ENCODE results near the gene MFSD2A.
"Not testable (repeated sequence)": the region's sequence is repeated elsewhere in the genome, so short reads cannot be mapped to it uniquely, and the experiment has no call there.

The MFSD2A gene

DNA sequence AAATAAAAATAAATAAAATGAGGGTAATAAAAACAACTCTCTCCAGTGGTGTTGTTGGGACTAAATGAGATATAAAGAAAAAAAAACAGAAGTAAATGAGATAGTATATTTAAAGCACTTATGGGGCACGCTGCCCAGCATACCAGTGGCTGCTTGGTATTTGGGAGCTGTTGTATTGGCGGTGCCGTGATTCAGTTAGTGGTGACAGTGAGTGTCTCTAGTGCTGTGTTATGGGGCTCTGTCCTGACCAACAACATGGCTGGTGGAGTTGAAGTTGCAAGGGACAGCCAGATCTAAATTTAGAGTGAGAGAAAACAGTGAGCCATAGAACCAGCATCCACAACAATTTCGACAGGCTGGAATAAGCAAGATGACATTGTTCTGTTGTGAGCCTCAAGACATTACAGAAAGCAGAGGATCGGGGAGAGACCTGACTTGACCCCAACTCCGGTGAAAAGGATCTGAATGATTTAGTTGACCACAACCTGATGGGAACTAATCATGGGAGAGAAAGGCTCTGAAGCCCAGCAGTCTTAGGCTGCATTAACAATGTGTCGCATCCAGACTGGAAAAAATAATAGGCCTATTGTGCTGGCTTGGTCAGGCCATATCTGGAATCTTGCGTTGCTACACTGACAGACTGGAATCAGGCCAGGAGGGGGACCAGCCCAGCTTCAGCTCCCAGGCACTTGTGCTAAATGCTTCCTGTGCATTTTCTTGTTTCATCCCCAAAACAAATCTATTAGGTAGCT is 2.4 kb upstream of the MFSD2A start:
- TF ChIP-seq POLR2AphosphoS5 (IDR thresholded peaks at IDR 0.05; ENCODE audit: low read depth, low read length) (no peak), SPI1 (IDR thresholded peaks at IDR 0.05; ENCODE audit: low read depth, low read length) (no peak), POU2F2 (IDR thresholded peaks at IDR 0.05; ENCODE audit: low read depth, low read length) (no peak), PAX5 (IDR thresholded peaks at IDR 0.05; ENCODE audit: insufficient read depth, low read length, severe bottlenecking) (no peak), TAF1 (IDR thresholded peaks at IDR 0.05; ENCODE audit: low read depth, low read length) (no peak), POLR2A (IDR thresholded peaks at IDR 0.05; ENCODE audit: low read depth, low read length) (no peak)
- DNase-seq (ENCODE audit: insufficient read length, low spot score) (no peak), FAIRE-seq (no peak)

DNA sequence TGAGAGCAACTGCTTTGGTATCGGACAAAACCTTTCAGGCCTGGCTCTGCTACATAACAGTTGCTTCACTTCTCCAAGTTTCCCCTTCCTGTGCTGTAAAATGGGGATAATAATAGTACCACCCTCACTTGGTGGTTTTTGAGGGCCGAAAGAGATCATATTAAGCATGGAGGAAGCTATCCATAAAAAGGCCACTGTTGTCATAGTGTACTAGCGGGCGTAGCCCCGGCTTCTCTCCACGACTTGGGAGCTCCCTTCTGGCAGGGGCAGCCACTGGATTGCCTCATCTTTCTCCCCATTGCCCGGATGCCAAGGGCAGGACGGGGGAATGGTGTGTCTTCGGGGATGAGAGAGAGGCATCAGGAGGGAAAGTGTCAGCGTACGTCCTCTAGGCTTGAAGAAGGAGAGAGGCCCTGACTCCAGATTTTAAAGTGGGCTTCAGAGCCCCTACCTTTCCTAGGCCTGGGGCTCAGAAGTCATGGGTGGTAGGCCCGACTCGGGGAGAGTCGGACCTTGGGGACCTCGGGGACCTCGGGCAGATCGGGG is 548 bp upstream of the MFSD2A start:
- DNase-seq (ENCODE audit: insufficient read length, low spot score) (no peak), FAIRE-seq (no peak)
- TF ChIP-seq PAX5 (IDR thresholded peaks at IDR 0.05; ENCODE audit: insufficient read depth, low read length, severe bottlenecking) (no peak), POU2F2 (IDR thresholded peaks at IDR 0.05; ENCODE audit: low read depth, low read length) (no peak), POLR2A (IDR thresholded peaks at IDR 0.05; ENCODE audit: low read depth, low read length) (no peak), SPI1 (IDR thresholded peaks at IDR 0.05; ENCODE audit: low read depth, low read length) (no peak)

DNA sequence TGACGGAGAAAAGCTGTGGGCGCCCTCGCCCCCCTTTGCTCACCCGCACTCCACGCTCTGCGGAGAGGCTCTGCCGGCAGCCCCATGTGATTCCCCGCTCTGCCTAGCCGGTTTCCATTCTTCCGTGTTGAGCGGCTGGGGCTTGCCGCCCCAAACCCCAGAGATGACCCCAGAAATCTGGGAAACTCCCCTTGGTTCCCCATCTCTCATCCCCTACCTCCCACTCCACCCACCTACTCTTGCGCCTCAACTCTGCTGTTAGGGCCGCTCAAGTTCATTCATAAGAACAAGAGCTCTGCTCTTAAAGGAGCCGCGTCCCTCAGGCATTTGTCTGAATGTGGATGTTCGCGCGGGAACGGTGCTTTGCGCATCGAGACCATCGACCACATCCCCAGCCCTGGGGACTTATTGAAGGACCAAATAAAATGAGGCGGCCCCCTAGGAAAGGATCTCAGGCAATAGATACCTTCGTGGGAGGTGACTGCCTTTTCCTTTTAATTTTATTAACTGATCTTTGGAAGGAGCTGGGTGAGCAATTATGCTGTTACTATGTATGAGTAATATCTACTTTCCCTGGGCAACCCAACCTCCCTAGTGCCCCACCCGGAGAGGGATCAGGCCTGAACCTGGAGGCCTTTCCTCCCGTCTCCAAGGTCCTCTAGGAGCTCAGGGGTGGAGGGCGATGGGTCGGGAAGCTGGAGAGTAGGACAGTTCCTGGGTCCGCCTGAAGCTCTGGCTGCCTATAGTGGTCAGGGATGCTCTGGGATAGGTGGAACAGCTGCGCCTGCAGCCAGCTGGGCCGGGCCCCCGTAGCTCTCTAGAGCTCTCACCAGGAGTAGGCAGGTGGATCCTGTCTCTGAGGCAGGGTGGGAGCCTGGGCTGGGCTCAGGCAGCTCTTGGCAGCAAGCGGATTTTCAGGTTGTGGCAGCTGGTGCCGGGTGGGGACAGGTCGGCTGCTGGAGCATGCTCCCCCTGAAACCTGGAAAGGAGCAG is 898 bp downstream of the MFSD2A start:
- TF ChIP-seq PAX5 (IDR thresholded peaks at IDR 0.05; ENCODE audit: insufficient read depth, low read length, severe bottlenecking), result no peak
- TF ChIP-seq SPI1 (IDR thresholded peaks at IDR 0.05; ENCODE audit: low read depth, low read length), result no peak
- no peak; the same call in 1 of the 2 replicates for TF ChIP-seq POLR2A (IDR thresholded peaks at IDR 0.05; ENCODE audit: low read depth, low read length)
- DNase-seq (ENCODE audit: insufficient read length, low spot score), result peak; percentile 61
- peak; percentile 90 for FAIRE-seq

DNA sequence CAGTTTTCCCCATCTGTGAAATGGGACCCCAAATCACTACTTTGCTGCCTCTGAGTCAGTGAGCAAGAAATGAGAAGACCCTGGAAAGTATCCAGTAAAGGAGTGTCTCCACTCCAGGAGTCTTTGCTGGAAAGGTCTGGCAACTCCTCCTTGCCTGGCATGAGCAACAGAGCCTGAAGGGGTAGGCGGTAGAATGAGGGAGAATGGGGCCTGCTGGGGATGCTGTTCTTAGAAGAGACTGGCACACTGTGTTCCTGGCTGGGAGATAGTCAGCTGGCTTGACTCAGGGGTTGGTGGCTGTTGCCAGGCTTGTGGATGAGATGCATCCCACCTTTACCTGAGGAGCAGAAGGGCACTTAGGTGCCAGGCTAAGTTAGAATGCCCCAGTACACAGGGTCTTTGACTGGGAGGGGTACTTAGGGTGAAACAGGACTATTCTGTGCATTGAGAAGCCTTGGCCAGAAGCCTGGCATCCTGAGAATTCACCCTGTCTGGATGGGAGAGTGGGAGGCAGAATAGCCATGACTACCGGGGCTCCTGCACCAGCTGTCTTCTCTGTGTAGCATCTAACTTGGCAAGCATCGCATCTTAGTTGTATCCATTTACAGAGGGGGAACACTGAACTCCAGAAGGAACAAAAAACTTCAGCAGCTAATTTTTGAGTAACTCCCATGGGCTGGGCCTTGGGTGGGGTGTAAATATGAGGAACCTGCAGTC is 2.5 kb downstream of the MFSD2A start:
- FAIRE-seq (no peak), DNase-seq (ENCODE audit: insufficient read length, low spot score) (no peak)
- TF ChIP-seq POLR2AphosphoS5 (IDR thresholded peaks at IDR 0.05; ENCODE audit: low read depth, low read length), result no peak
- TF ChIP-seq POU2F2 (IDR thresholded peaks at IDR 0.05; ENCODE audit: low read depth, low read length), result no peak
- TF ChIP-seq PAX5 (IDR thresholded peaks at IDR 0.05; ENCODE audit: insufficient read depth, low read length, severe bottlenecking), result no peak
- no peak for TF ChIP-seq SPI1 (IDR thresholded peaks at IDR 0.05; ENCODE audit: low read depth, low read length)

DNA sequence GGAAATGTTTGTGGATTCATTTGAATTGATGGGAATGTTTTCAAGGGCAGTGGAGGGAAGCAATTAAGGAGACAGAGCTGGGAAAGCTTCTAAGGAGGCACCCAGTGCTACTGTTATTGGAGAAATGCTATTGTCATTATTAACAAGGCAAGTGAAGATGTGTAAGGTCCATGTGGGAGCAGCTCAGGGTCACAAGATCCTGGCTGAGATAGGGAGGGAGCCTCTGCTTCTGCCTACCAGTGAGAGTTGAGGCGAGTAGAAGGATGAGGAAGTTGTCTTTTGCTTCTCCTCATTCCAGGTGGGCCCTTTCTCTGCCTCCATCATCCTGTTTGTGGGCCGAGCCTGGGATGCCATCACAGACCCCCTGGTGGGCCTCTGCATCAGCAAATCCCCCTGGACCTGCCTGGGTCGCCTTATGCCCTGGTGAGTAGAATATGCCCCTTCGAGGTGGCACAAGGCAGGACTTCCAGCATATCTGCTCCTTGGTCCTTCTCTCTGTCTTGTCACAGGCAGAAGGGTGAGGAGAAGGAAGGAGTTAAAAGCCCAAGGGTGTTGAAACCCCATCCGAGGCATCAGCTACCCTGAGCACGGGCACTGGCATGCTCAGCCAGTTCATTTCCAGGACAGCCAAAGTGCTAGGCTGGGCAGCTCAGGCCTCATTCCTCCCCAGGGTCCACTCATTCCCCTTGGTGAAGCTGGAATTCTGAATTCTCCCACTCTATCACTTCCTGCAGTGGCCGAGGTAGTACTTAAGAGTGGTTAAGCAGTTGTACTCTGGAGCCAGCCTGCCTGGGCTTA is 3.7 kb downstream of the MFSD2A start:
- FAIRE-seq (no peak), DNase-seq (ENCODE audit: insufficient read length, low spot score) (no peak)
- TF ChIP-seq POU2F2 (IDR thresholded peaks at IDR 0.05; ENCODE audit: low read depth, low read length), result no peak
- TF ChIP-seq POLR2A (IDR thresholded peaks at IDR 0.05; ENCODE audit: low read depth, low read length), result no peak
- no peak for TF ChIP-seq SPI1 (IDR thresholded peaks at IDR 0.05; ENCODE audit: low read depth, low read length)
- no peak for TF ChIP-seq PAX5 (IDR thresholded peaks at IDR 0.05; ENCODE audit: insufficient read depth, low read length, severe bottlenecking)
- no peak for TF ChIP-seq TAF1 (IDR thresholded peaks at IDR 0.05; ENCODE audit: low read depth, low read length)
- no peak for TF ChIP-seq POLR2AphosphoS5 (IDR thresholded peaks at IDR 0.05; ENCODE audit: low read depth, low read length)

DNA sequence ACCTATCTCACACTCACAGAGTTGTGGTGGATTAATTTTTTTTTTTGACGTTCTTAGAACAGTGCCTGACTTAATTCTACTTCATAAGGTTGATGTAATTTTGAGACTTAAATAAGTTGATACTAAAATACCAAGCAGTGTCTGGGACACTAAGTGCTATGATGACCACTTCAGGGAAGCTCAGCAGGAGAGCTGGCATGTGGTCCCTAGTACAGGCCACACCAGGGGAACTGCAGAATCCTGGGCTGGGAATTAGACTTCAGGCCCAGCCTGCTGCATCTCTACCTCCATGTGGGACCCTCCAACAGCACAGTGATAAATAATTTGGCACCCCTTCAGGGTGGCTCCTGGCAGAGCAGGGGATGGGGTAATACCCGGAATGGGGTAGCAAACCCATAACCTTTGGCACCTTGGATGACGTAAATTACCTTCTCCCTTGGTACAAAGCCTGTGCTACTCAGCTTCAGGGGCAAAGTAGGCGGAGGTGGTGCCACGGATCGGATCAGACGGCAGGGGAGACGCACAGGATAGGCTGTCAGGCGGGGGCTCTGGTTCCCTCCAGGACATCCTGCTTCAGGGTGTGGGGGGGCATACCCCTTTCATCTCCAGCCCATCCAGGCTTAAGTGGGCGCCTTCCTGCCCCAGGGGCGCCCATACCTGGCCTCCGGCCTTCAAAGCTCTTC is 4.8 kb downstream of the MFSD2A start:
- FAIRE-seq (peak; percentile 23), DNase-seq (ENCODE audit: insufficient read length, low spot score) (no peak)
- TF ChIP-seq PAX5 (IDR thresholded peaks at IDR 0.05; ENCODE audit: insufficient read depth, low read length, severe bottlenecking), result no peak
- TF ChIP-seq TAF1 (IDR thresholded peaks at IDR 0.05; ENCODE audit: low read depth, low read length), result no peak
- no peak for TF ChIP-seq POLR2AphosphoS5 (IDR thresholded peaks at IDR 0.05; ENCODE audit: low read depth, low read length)
- no peak for TF ChIP-seq POU2F2 (IDR thresholded peaks at IDR 0.05; ENCODE audit: low read depth, low read length)
- no peak for TF ChIP-seq POLR2A (IDR thresholded peaks at IDR 0.05; ENCODE audit: low read depth, low read length)
- TF ChIP-seq SPI1 (IDR thresholded peaks at IDR 0.05; ENCODE audit: low read depth, low read length), result no peak

DNA sequence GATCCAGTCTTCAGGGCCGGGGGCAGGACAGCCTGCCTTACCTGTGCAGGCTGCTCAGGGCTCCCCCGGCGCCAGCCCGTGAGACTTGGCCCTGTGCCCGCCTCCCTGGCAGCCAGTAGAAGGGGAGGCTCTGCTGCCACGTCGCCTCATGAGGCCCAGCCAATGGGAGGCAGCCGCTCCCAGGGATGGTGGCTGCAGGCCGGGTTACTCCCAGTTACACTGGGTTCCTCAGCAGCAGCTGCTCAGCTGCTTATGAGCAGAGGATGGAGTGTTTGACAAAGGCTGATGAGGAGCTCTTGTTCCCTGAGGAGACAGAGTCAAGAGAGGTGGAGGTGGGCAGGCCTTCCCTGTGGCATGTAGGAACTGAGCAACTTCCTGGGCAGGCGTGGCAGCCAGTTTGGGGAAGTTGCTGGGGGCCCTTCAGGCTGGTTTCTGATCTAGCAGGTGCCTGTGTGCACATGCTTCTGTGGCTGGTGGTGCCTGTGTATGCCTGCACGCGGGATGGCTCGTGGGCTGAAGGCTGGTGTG is 5.5 kb downstream of the MFSD2A start:
- FAIRE-seq (peak; percentile 96), DNase-seq (ENCODE audit: insufficient read length, low spot score) (peak; percentile 54)
- TF ChIP-seq POLR2AphosphoS5 (IDR thresholded peaks at IDR 0.05; ENCODE audit: low read depth, low read length) (0 out of 2 replicates have a peak, but pooled peaks have one; percentile 57), SPI1 (IDR thresholded peaks at IDR 0.05; ENCODE audit: low read depth, low read length) (peak; percentile 36), TAF1 (IDR thresholded peaks at IDR 0.05; ENCODE audit: low read depth, low read length) (no peak), PAX5 (IDR thresholded peaks at IDR 0.05; ENCODE audit: insufficient read depth, low read length, severe bottlenecking) (no peak), POLR2A (IDR thresholded peaks at IDR 0.05; ENCODE audit: low read depth, low read length) (peak; percentile 48), POU2F2 (IDR thresholded peaks at IDR 0.05; ENCODE audit: low read depth, low read length) (no peak)

DNA sequence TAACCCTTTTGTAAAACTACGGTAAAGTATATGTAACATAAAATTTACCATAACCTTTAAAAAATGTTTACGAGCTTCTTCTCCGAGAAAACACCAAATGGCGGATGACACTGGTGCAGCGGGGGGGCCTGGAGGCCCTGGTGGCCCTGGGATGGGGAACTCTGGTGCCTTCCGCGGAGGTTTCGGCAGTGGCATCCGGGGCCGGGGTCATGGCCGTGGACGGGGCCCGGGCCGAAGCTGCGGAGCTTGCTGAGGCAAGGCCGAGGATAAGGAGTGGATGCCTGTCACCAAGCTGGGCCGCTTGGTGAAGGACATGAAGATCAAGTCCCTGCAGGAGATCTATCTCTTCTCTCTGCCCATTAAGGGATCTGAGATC is 7.5 kb downstream of the MFSD2A start:
- FAIRE-seq, result no peak
- no peak for TF ChIP-seq POU2F2 (IDR thresholded peaks at IDR 0.05; ENCODE audit: low read depth, low read length)
- no peak for TF ChIP-seq POLR2A (IDR thresholded peaks at IDR 0.05; ENCODE audit: low read depth, low read length)
- no peak for TF ChIP-seq SPI1 (IDR thresholded peaks at IDR 0.05; ENCODE audit: low read depth, low read length)
- TF ChIP-seq PAX5 (IDR thresholded peaks at IDR 0.05; ENCODE audit: insufficient read depth, low read length, severe bottlenecking), result no peak
- no peak for TF ChIP-seq POLR2AphosphoS5 (IDR thresholded peaks at IDR 0.05; ENCODE audit: low read depth, low read length)
- no peak for TF ChIP-seq TAF1 (IDR thresholded peaks at IDR 0.05; ENCODE audit: low read depth, low read length)
- DNase-seq (ENCODE audit: insufficient read length, low spot score), result no peak

DNA sequence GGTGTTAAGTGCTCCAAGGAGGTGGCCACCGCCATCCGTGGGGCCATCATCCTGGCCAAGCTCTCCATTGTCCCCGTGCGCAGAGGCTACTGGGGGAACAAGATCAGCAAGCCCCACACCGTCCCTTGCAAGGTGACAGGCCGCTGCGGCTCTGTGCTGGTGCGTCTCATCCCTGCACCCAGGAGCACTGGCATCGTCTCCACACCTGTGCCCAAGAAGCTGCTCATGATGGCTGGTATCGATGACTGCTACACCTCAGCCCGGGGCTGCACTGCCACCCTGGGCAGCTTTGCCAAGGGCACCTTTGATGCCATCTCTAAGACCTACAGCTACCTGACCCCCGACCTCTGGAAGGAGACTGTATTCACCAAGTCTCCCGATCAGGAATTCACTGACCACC is 8.0 kb downstream of the MFSD2A start:
- DNase-seq (ENCODE audit: insufficient read length, low spot score); FAIRE-seq: not testable (repeated sequence)

Data from GM12891 (cell line).